Thyroid gland (tissue), 4 donors: ENCODE measurements around the gene MAD1L1. TPM values are rescaled to one million over a fixed set of nuclear protein-coding genes. Genes with fewer than 3 reads are reported as not detected.

Experiments
- DNase-seq, 2 donors: peaks; one replicate each; pipeline ENCODE4 v3.0.0-alpha.2; 2019
- H3K27ac ChIP-seq, 3 donors: fragments of 200-600 bp; sonication (generic); 1 replicate in 2 of 3; 2 replicates in 1 of 3; pipeline ENCODE4 v1.5.1; 2016 to 2019; ENCODE audit warnings: mild to moderate bottlenecking in 1 of 3, moderate library complexity in 1 of 3
- H3K27me3 ChIP-seq: fragments of 200-600 bp; sonication (generic); one replicate; pipeline ENCODE4 v1.5.1; 2019
- H3K36me3 ChIP-seq, 2 donors: fragments of 200-600 bp; sonication (generic); one replicate each; pipeline ENCODE4 v1.5.1; 2016 to 2019
- H3K4me1 ChIP-seq, 2 donors: fragments of 200-600 bp; sonication (generic); one replicate each; pipeline ENCODE4 v1.5.1; 2017 to 2019
- H3K4me3 ChIP-seq, 3 donors: fragments of 200-600 bp; sonication (generic); replicated peaks in 1 of 3; 1 replicate in 2 of 3; 2 replicates in 1 of 3; pipeline ENCODE4 v1.5.1; 2016; ENCODE audit warnings: mild to moderate bottlenecking in 1 of 3
- H3K9me3 ChIP-seq: fragments of 200-600 bp; sonication (generic); one replicate; pipeline ENCODE4 v1.5.1; 2017
- POLR2A ChIP-seq, 2 donors: fragments of 450-650 bp; IDR thresholded peaks; one replicate each; pipeline ENCODE4 v1.6.1; 2017; ENCODE audit warnings: antibody characterized with exemption in 2 of 2, mild to moderate bottlenecking in 2 of 2, moderate library complexity in 1 of 2
- WGBS, 2 donors: methylation state at CpG; one replicate each; pipeline ENCODE4 v1.1.5; 2017; 5-methylcytosine and 5-hydroxymethylcytosine counted together
- intact Hi-C: fragments of 100-400 bp; cut with DNase I; formaldehyde crosslinking; loops from one replicate; pipeline ENCODE4 v1.15.1; 2023
- total RNA-seq, 4 donors: library from RNA; depleted of rRNA; stranded (reverse); fragments of >200 nt; gene quantifications; one replicate each; pipeline ENCODE4 v1.2.3, GENCODE V29; 2016
- TF ChIP-seq, protein P1 (sequence below), 6 experiments: fragments of 200-600 bp in 3 of 6; fragments of 450-650 bp in 3 of 6; sonication (generic) in 3 of 6; IDR thresholded peaks; one replicate each; pipeline ENCODE4 v1.5.1; 2016 to 2019; ENCODE audit warnings: antibody characterized with exemption in 6 of 6, mild to moderate bottlenecking in 2 of 6, inconsistent platforms in 1 of 6, moderate library complexity in 1 of 6

The MAD1L1 gene
- total RNA-seq, 4 donors from 2014 or later, result 27.4 to 38.6 (median 33.9) TPM

GRCh38 chr7:1947586-1948217, 285.0 kb downstream of the MAD1L1 start:
- WGBS, 2 donors, result 94 to 97% methylated on average over 19 to 20 of the region's 22 CpGs
- Histone ChIP-seq H3K27me3 (no peaks in the 10 kb centered on the region), H3K27ac (no peak overlapping the region), H3K4me3 (no peak overlapping the region), H3K4me1 (no peaks in the 10 kb centered on the region), H3K9me3 (no peaks in the 10 kb centered on the region), H3K36me3 (no peaks in the 10 kb centered on the region)
- DNase-seq, result no peak
- intact Hi-C loops, result no loop called here
- TF ChIP-seq POLR2A (IDR thresholded peaks at IDR 0.05), result no peak

DNA sequence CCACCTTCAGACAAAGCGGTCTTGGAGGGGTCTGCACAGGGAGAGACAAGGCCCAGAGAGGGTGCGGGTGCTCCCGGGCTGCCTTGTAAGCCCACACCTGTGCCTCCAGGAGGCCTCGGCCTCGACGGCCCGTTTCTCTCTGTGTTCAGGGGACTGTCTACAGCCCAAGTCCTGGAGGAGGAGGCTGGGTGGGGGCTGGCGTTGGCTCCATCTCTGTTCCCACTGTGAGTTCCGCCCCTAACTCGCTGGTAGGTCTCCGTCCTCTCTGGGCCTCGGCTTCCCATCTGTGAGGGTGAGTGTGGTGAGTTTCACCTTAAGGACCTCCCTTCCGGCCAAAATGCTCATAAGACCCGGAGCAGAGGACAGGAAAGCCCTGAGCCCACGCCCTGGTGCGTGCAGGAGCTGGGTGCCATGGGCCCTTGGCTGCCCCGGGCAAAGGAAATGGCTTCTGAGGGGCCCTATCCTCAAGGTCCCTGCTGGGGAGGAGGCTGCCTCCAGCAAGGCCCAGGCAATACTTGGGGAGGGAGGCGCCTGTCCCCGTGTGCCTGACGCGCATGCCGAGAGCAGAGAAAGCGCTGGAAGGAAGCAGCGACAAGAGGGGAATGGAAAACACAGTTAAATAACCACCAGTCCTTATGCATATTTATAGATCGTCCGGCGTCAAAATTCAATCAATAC, 285.8 kb downstream of the MAD1L1 start:
- no peak for DNase-seq

DNA sequence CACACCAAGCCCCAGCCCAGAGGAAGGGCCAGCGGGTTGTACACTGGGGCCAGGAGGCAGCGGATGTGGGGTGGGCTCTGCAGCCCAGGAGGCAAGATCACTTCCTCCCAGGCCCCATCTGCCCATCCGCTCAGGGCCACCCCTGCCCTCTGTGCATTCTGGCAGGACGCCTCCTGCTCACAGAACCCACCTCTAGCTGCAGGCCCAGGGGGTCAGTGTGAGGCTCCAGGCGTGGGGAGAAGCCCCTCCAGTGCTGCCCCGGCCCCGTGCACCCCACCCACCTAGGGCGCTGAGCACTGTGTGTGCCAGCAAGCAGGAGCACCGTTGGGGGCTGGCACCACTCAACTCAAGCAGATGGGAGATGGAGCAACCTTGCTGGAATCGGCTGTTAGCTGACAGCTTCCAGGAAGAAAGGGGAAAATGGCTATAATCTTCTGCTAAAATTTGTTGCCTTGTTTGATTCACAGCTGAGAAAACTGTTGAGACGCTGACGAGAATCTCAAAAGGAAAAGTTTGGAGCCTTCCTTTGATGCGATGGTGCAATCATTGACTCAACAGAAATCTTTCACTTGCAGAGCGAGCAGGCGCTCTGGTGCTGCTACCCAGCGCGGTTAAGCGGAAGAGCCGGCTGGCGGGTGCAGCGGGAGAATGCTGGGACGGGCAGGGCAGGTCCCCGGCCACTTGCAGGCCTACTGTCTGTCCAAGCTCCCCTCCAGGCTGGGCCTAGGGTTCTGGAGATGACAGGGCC, 286.5 kb downstream of the MAD1L1 start:
- WGBS, 2 donors, result 94 to 97% methylated on average over 15 to 23 of the region's 23 CpGs
- H3K27ac ChIP-seq, result no peak overlapping the region
- TF ChIP-seq POLR2A (IDR thresholded peaks at IDR 0.05), result no peak
- TF ChIP-seq, protein P1, sequence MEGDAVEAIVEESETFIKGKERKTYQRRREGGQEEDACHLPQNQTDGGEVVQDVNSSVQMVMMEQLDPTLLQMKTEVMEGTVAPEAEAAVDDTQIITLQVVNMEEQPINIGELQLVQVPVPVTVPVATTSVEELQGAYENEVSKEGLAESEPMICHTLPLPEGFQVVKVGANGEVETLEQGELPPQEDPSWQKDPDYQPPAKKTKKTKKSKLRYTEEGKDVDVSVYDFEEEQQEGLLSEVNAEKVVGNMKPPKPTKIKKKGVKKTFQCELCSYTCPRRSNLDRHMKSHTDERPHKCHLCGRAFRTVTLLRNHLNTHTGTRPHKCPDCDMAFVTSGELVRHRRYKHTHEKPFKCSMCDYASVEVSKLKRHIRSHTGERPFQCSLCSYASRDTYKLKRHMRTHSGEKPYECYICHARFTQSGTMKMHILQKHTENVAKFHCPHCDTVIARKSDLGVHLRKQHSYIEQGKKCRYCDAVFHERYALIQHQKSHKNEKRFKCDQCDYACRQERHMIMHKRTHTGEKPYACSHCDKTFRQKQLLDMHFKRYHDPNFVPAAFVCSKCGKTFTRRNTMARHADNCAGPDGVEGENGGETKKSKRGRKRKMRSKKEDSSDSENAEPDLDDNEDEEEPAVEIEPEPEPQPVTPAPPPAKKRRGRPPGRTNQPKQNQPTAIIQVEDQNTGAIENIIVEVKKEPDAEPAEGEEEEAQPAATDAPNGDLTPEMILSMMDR (IDR thresholded peaks at IDR 0.05), result no peak
- H3K27me3 ChIP-seq, result no peaks in the 10 kb centered on the region
- intact Hi-C loops, result no loop called here
- no peaks in the 10 kb centered on the region for H3K36me3 ChIP-seq
- no peak for DNase-seq
- no peaks in the 10 kb centered on the region for H3K4me1 ChIP-seq
- H3K9me3 ChIP-seq, result no peaks in the 10 kb centered on the region
- H3K4me3 ChIP-seq, result no peak overlapping the region

More for the DNA sequence above, 285.8 kb downstream of the MAD1L1 start:
- no peaks in the 10 kb centered on the region for H3K9me3 ChIP-seq
- WGBS, 2 donors, result 94 to 95% methylated on average over 25 to 27 of the region's 27 CpGs
- intact Hi-C loops, result no loop called here
- no peaks in the 10 kb centered on the region for H3K27me3 ChIP-seq
- no peaks in the 10 kb centered on the region for H3K36me3 ChIP-seq
- no peaks in the 10 kb centered on the region for H3K4me1 ChIP-seq
- H3K27ac ChIP-seq, result no peak overlapping the region
- H3K4me3 ChIP-seq, result no peak overlapping the region
- TF ChIP-seq POLR2A (IDR thresholded peaks at IDR 0.05), result no peak
- TF ChIP-seq, protein P1 (IDR thresholded peaks at IDR 0.05), result no peak

GRCh38 chr7:1945558-1945957, 287.2 kb downstream of the MAD1L1 start:
- no peak for DNase-seq
- no peaks in the 10 kb centered on the region for H3K9me3 ChIP-seq
- no peak overlapping the region for H3K27ac ChIP-seq
- no peaks in the 10 kb centered on the region for H3K36me3 ChIP-seq
- intact Hi-C loops, result no loop called here
- H3K4me3 ChIP-seq, result no peak overlapping the region
- H3K4me1 ChIP-seq, result no peaks in the 10 kb centered on the region
- WGBS, 2 donors, result 82 to 100% methylated on average over 5 to 14 of the region's 14 CpGs
- no peak for TF ChIP-seq POLR2A (IDR thresholded peaks at IDR 0.05)
- TF ChIP-seq, protein P1 (IDR thresholded peaks at IDR 0.05), result no peak
- H3K27me3 ChIP-seq, result no peaks in the 10 kb centered on the region

DNA sequence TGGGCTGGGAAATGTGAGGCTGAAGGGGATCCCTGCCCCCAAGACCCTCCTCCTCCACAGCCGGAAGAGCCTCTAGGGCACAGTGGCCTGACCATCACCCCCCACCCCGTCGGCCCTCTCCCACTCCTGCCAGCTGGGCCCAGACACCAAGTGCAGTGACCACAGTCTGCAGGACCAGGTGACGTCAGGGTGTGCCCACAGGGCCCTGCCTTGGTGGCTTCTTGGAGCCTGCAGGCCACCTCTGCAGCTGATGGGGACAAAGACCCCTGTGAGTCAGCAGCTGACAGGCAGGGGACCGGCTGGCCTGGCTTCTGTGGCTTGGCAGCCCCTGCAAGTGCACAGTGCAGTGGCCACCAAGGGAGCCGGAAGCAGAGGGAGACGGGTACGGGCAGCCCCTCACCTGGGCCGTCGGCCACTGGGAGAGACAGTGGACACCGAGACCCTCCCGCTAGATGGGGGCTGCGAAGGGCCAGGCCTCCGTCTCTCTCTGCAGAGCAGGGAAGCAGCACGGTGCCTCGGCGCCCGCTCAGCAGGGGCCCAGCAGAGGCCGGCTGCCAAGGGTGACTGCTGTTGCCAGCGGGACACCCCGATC, 288.0 kb downstream of the MAD1L1 start:
- WGBS, 2 donors, result 83 to 96% methylated on average over 7 to 14 of the region's 21 CpGs
- no peak for DNase-seq
- H3K36me3 ChIP-seq, result no peaks in the 10 kb centered on the region
- intact Hi-C loops, result no loop called here
- H3K4me1 ChIP-seq, result no peaks in the 10 kb centered on the region
- no peak for TF ChIP-seq POLR2A (IDR thresholded peaks at IDR 0.05)
- TF ChIP-seq, protein P1 (IDR thresholded peaks at IDR 0.05), result no peak
- no peaks in the 10 kb centered on the region for H3K27me3 ChIP-seq
- no peak overlapping the region for H3K27ac ChIP-seq
- no peaks in the 10 kb centered on the region for H3K9me3 ChIP-seq
- H3K4me3 ChIP-seq, result no peak overlapping the region
